ENCODE measurements around the gene POU2F3.

The POU2F3 gene

DNA sequence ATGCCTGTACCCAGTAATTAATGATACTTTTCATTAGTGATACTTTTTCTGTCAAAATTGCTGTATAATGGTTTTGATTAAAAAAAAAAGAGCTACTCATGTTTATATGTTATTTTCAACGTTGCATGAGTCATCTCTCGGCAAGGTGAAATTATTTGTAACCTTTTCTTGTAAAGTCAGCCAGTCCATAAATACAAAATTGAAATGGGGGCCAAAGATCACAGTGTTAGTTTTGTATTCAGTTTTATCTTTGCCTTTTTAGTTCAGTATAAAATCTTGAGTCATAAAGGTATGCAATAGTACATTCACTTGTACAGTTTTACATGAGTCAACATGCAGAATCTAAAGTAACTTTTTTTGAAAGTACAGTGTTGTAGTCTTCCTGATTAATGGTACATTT is 100.6 kb downstream of the POU2F3 start:
- H3K27me3 Mint-ChIP-seq (ENCODE audit: low read depth), result peaks cover 61% of the 10 kb centered on the region
- DNase-seq (ENCODE audit: low spot score), result no peak
- H3K36me3 Mint-ChIP-seq (ENCODE audit: low read depth), result peaks cover 7% of the 10 kb centered on the region
- peaks cover 5% of the 10 kb centered on the region for H3K9me3 Mint-ChIP-seq
- H3K27ac Mint-ChIP-seq, result no peak overlapping the region
- H3K4me1 Mint-ChIP-seq (ENCODE audit: low read depth), result peaks cover 42% of the 10 kb centered on the region
- H3K4me3 Mint-ChIP-seq, result peak overlapping the region; percentile 18

DNA sequence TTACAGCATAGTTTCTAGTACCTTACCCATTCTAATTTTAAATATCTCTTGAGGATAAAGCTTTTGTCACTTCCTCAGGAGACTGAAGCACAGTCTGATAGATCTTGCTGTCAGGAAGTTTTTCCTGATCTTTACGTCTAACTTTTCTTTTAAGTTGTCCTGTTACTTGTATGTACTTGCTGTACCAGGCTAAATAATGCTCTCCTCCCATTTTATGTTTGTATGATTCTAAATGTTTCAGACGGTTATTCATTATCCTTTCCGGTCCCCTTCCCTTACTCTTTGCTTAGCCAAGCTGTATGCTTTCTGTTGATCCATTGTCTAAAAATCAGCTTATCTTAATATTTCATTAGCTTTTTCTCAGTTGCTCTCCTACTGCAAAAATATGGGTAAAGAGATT is 102.3 kb downstream of the POU2F3 start:
- Mint-ChIP-seq H3K4me1 (ENCODE audit: low read depth) (peaks cover 39% of the 10 kb centered on the region), H3K4me3 (no peak overlapping the region), H3K9me3 (peaks cover 5% of the 10 kb centered on the region)

GRCh38 chr11:120342678-120343077 is 102.7 kb downstream of the POU2F3 start:
- H3K9me3 Mint-ChIP-seq, result peaks cover 5% of the 10 kb centered on the region
- no peak overlapping the region for H3K4me3 Mint-ChIP-seq
- DNase-seq (ENCODE audit: low spot score), result no peak
- H3K4me1 Mint-ChIP-seq (ENCODE audit: low read depth), result peaks cover 35% of the 10 kb centered on the region
- H3K27ac Mint-ChIP-seq, result no peak overlapping the region
- peaks cover 71% of the 10 kb centered on the region for H3K27me3 Mint-ChIP-seq (ENCODE audit: low read depth)
- peaks cover 6% of the 10 kb centered on the region for H3K36me3 Mint-ChIP-seq (ENCODE audit: low read depth)

More for the DNA sequence above, 102.3 kb downstream of the POU2F3 start:
- Mint-ChIP-seq H3K27me3 (ENCODE audit: low read depth) (peaks cover 71% of the 10 kb centered on the region), H3K27ac (no peak overlapping the region), H3K36me3 (ENCODE audit: low read depth) (peaks cover 6% of the 10 kb centered on the region)
- no peak for DNase-seq (ENCODE audit: low spot score)

- no peak for DNase-seq (ENCODE audit: low spot score)
- no peak overlapping the region for H3K4me3 Mint-ChIP-seq
- H3K27me3 Mint-ChIP-seq (ENCODE audit: low read depth), result peaks cover 70% of the 10 kb centered on the region
- peaks cover 30% of the 10 kb centered on the region for H3K4me1 Mint-ChIP-seq (ENCODE audit: low read depth)
- peaks cover 5% of the 10 kb centered on the region for H3K9me3 Mint-ChIP-seq
- peaks cover 3% of the 10 kb centered on the region for H3K36me3 Mint-ChIP-seq (ENCODE audit: low read depth)
- no peak overlapping the region for H3K27ac Mint-ChIP-seq
Observed at GRCh38 chr11:120343429-120343828, 103.5 kb downstream of the POU2F3 start.

GRCh38 chr11:120344302-120345004 is 104.5 kb downstream of the POU2F3 start:
- Mint-ChIP-seq H3K36me3 (ENCODE audit: low read depth) (peaks cover 3% of the 10 kb centered on the region), H3K27ac (peak overlapping the region; percentile 80), H3K4me1 (ENCODE audit: low read depth) (peaks cover 27% of the 10 kb centered on the region), H3K4me3 (peak overlapping the region; percentile 58), H3K27me3 (ENCODE audit: low read depth) (peaks cover 69% of the 10 kb centered on the region), H3K9me3 (peaks cover 5% of the 10 kb centered on the region)
- DNase-seq (ENCODE audit: low spot score), result peak; percentile 74

GRCh38 chr11:120346233-120346632 is 106.3 kb downstream of the POU2F3 start:
- DNase-seq (ENCODE audit: low spot score), result no peak
- no peak overlapping the region for H3K27ac Mint-ChIP-seq
- H3K4me1 Mint-ChIP-seq (ENCODE audit: low read depth), result peaks cover 19% of the 10 kb centered on the region
- H3K4me3 Mint-ChIP-seq, result no peak overlapping the region
- peaks cover 5% of the 10 kb centered on the region for H3K9me3 Mint-ChIP-seq
- H3K27me3 Mint-ChIP-seq (ENCODE audit: low read depth), result peaks cover 68% of the 10 kb centered on the region
- H3K36me3 Mint-ChIP-seq (ENCODE audit: low read depth), result peaks cover 3% of the 10 kb centered on the region

DNA sequence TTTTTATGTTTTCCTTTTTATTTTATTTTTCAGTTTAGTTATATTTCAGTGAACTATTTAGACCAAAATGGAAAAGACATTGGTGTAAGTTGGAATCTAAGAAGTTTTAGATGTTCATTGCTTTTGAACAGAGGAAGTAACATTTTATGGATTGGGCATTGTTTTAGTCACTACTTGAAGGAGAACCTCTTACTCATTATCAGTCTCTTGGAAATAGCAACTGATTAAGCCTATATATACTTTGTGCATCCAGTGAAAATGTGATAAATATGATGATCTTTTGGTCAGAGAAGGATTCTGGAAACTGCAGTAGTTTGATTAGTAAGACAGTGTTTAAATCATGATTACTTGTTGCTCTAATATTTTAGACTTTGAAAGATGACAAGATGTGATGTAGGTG is 110.7 kb downstream of the POU2F3 start:
- H3K4me1 Mint-ChIP-seq (ENCODE audit: low read depth), result peaks cover 1% of the 10 kb centered on the region
- DNase-seq (ENCODE audit: low spot score), result no peak
- no peaks in the 10 kb centered on the region for H3K9me3 Mint-ChIP-seq
- no peak overlapping the region for H3K4me3 Mint-ChIP-seq
- H3K27me3 Mint-ChIP-seq (ENCODE audit: low read depth), result peaks cover 73% of the 10 kb centered on the region
- no peaks in the 10 kb centered on the region for H3K36me3 Mint-ChIP-seq (ENCODE audit: low read depth)
- H3K27ac Mint-ChIP-seq, result no peak overlapping the region

DNA sequence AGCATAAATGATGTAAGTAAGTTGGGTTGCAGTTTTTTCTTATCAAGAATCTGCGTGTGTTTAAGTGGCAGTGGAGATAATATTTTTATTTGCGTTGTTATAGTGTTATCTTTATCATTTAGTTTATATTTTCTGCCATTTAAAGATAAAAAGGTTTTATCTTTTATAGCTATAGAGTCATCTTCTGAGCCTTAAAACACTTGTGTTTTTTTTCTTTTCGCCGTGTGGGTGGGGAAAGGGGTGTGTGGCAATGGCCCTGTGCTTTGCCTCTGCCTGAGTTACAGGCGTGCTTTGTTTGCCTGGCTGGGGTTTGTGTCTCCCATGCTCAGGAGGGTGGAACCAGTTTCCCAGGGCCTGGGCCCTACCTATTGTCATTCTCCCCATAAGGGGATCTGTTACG is 112.5 kb downstream of the POU2F3 start:
- DNase-seq (ENCODE audit: low spot score), result no peak
- Mint-ChIP-seq H3K4me3 (no peak overlapping the region), H3K36me3 (ENCODE audit: low read depth) (no peaks in the 10 kb centered on the region), H3K9me3 (no peaks in the 10 kb centered on the region), H3K4me1 (ENCODE audit: low read depth) (no peaks in the 10 kb centered on the region), H3K27ac (no peak overlapping the region), H3K27me3 (ENCODE audit: low read depth) (peaks cover 67% of the 10 kb centered on the region)

DNA sequence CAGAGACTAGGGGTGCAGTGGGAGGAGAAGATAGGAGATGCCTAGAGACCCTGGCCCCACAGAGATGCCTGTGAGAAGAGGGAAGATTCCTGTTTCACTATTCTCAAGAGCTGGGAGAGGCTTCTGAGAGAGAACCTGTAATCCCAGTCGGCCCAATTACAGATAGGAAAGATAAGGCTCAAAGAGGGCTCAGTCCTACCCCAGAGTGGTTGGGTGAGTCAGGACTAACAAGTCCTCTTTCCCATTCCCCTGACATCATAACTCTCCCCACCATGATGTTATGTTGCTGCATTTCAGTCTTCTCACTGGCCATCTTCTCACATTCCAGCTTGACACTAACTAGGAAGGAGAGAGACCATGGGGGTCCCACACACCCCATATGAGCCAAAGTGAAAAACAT is 114.1 kb downstream of the POU2F3 start:
- no peak for DNase-seq (ENCODE audit: low spot score)
- no peak overlapping the region for H3K27ac Mint-ChIP-seq
- no peaks in the 10 kb centered on the region for H3K36me3 Mint-ChIP-seq (ENCODE audit: low read depth)
- no peak overlapping the region for H3K4me3 Mint-ChIP-seq
- H3K9me3 Mint-ChIP-seq, result no peaks in the 10 kb centered on the region
- peaks cover 69% of the 10 kb centered on the region for H3K27me3 Mint-ChIP-seq (ENCODE audit: low read depth)
- no peaks in the 10 kb centered on the region for H3K4me1 Mint-ChIP-seq (ENCODE audit: low read depth)

GRCh38 chr11:120354779-120355178 is 114.8 kb downstream of the POU2F3 start:
- DNase-seq (ENCODE audit: low spot score), result no peak
- Mint-ChIP-seq H3K9me3 (no peaks in the 10 kb centered on the region), H3K36me3 (ENCODE audit: low read depth) (no peaks in the 10 kb centered on the region), H3K4me1 (ENCODE audit: low read depth) (no peaks in the 10 kb centered on the region), H3K4me3 (no peak overlapping the region), H3K27me3 (ENCODE audit: low read depth) (peaks cover 66% of the 10 kb centered on the region), H3K27ac (no peak overlapping the region)

DNA sequence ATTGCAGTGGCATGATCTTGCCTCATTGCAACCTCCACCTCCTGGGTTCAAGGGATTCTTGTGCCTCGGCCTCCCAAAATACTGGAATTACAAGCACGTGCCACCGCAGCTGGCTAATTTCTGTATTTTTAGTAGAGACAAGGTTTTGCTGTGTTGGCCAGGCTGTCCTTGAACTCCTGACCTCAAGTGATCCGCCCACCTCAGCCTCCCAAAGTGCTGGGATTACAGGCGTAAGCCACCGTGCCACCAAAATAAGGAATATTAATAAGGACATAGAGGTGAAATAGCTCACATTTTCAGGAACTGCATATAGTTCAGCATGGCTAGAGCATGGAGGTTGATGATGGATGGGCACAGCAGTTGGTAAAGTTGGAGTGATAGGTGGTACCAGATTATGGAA is 117.7 kb downstream of the POU2F3 start:
- Mint-ChIP-seq H3K27ac (no peak overlapping the region), H3K4me3 (no peak overlapping the region), H3K9me3 (no peaks in the 10 kb centered on the region), H3K36me3 (ENCODE audit: low read depth) (no peaks in the 10 kb centered on the region), H3K27me3 (ENCODE audit: low read depth) (peaks cover 53% of the 10 kb centered on the region), H3K4me1 (ENCODE audit: low read depth) (no peaks in the 10 kb centered on the region)
- DNase-seq (ENCODE audit: low spot score), result no peak

GRCh38 chr11:120358729-120359128 is 118.8 kb downstream of the POU2F3 start:
- no peaks in the 10 kb centered on the region for H3K36me3 Mint-ChIP-seq (ENCODE audit: low read depth)
- no peak for DNase-seq (ENCODE audit: low spot score)
- peaks cover 49% of the 10 kb centered on the region for H3K27me3 Mint-ChIP-seq (ENCODE audit: low read depth)
- H3K4me3 Mint-ChIP-seq, result no peak overlapping the region
- no peak overlapping the region for H3K27ac Mint-ChIP-seq
- no peaks in the 10 kb centered on the region for H3K9me3 Mint-ChIP-seq
- no peaks in the 10 kb centered on the region for H3K4me1 Mint-ChIP-seq (ENCODE audit: low read depth)

DNA sequence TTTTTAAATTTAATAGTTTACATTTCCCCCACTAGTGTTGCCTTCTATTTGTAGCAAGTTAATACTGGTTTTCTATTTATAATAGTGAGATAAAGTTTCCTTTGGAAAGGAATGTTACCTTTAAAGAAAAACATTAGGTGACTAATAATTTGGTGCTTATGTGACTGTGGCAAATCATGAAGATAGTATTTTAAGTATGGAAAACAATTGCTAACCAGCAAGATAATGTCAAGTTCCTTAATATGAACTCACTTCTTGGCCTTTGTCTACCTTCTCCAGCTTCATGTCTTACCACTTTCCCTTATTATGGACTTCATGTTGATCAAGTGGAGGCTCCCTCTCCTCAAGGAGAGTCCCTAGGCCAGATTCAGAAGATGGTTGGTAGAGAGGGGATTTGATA is 123.5 kb downstream of the POU2F3 start:
- H3K4me1 Mint-ChIP-seq (ENCODE audit: low read depth), result no peaks in the 10 kb centered on the region
- no peaks in the 10 kb centered on the region for H3K9me3 Mint-ChIP-seq
- no peak overlapping the region for H3K4me3 Mint-ChIP-seq
- no peaks in the 10 kb centered on the region for H3K36me3 Mint-ChIP-seq (ENCODE audit: low read depth)
- peaks cover 27% of the 10 kb centered on the region for H3K27me3 Mint-ChIP-seq (ENCODE audit: low read depth)
- no peak for DNase-seq (ENCODE audit: low spot score)
- H3K27ac Mint-ChIP-seq, result no peak overlapping the region

- Mint-ChIP-seq H3K9me3 (no peaks in the 10 kb centered on the region), H3K36me3 (ENCODE audit: low read depth) (no peaks in the 10 kb centered on the region), H3K27me3 (ENCODE audit: low read depth) (peaks cover 20% of the 10 kb centered on the region), H3K4me3 (no peak overlapping the region), H3K27ac (no peak overlapping the region), H3K4me1 (ENCODE audit: low read depth) (no peaks in the 10 kb centered on the region)
- DNase-seq (ENCODE audit: low spot score), result no peak
Observed at GRCh38 chr11:120365512-120365911, 125.6 kb downstream of the POU2F3 start.
